ENCODE measurements around the gene ZFAND6.
"Not testable (repeated sequence)": the region's sequence is repeated elsewhere in the genome, so short reads cannot be mapped to it uniquely, and the experiment has no call there.

ZFAND6 gene

DNA sequence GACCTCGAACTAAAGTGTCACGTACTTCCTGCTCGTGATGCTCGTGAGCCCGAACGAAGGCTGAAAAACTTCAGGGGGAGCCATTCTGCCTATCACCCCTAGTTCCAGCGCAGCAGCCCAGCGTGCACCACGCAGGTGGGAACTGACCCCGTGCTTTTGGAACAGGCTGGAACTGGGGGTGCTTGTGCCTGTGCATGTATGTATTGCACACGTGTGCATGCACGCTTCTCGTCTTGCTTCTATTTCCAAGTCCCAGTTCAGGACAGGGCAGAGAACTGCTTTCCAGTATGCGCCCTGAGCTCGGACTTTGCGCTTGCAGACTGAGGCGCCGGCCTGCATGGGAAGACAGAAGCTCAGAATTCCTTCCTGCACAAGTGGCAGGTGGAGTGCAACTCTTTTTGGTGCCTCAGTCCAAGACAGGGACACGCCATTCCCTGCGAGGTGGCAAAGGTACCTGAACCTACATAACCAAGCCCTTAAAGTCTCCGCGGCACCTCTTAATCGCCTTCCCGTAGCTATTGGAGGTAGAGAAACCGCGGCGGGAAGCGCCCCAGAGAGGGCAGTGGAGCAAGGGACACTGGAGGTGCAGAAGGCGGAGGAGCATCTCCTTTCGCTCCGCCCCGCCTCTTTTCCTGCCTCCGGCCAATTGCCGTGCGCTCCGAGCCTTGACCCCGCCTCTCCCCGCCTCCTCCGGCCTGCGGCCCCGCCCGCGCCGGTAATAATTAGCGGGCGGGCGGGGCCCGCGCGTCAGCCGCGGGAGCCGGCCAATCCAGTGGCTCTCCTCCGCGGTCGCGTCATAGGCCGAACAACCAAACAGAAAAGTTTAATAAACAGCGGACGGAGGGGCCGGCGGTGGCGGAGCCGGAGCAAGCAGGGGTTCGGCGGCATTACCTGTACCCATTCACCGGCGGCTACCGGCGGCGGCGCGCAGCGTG, at the start of gene ZFAND6:
TSS of gene ZFAND6 (plus strand) at position 826 of the 935 bp plus-strand sequence. CDS start 60,669 bp downstream, outside the sequence.
- peak; percentile 81 to 92 for DNase-seq (ENCODE audit: low read depth in 2 of 2)

DNA sequence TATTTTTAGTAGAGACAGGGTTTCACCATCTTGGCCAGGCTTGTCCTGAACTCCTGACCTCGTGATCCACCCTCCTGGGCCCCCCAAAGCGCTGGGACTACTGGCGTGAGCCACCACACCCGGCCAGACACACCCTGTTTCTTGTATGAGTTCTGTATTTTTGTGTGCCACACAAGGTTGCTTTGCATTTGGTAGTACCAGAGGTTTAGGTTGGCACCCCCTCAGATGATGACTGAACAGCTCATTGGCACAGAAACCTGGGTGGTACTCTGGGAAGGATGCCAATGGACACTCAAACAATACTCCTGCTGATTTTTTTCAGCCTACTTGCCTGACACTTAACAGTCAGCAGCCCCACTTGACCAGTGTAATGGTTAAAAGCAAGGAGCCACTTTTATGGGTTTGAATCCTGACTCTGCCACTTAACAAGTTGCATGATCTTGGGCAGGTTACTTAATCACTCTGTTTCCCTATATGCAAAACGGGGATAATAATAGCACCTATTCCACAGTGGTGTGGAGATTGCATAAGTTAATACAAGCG, 49.3 kb upstream of the ZFAND6 start:
- DNase-seq (ENCODE audit: low read depth in 2 of 2), result no peak

DNA sequence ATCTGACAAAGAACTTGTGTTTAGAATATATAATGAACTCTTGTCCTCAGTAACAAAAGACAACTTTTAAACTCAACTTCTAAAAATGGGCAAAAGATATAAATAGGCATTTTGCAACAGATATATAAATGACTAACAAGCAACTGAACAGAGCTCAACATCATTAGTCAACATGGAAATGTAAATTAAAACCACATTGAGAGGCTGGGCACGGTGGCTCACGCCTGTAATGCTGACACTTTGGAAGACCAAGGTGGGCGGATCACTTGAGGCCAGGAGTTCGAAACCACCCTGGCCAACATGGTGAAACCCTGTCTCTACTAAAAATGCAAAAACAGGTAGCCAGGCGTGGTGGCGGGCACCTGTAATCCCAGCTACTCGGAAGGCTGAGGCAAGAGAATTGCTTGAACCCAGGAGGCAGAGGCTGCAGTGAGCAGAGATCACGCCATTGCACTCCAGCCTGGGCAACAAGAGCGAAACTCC, 48.4 kb upstream of the ZFAND6 start:
- DNase-seq (ENCODE audit: low read depth in 2 of 2), result not testable (repeated sequence)

DNA sequence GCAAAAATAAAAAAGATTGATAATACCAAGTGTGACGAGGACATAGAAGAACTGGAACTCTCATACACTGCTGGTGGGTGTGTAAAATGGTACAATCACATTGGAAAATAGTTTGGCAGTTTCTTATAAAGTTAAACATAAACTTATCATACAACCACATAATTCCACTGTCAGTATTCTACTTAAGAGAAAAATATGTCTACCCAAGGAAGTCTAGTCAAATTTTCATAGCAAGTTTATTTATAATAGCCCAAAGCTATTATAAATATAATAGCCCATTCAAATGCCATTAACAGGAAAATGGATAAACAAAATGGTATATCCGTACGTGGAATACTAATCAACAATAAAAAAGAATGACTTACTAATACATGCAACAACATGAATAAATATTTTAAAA, 47.9 kb upstream of the ZFAND6 start:
- DNase-seq (ENCODE audit: low read depth in 2 of 2), result no peak

DNA sequence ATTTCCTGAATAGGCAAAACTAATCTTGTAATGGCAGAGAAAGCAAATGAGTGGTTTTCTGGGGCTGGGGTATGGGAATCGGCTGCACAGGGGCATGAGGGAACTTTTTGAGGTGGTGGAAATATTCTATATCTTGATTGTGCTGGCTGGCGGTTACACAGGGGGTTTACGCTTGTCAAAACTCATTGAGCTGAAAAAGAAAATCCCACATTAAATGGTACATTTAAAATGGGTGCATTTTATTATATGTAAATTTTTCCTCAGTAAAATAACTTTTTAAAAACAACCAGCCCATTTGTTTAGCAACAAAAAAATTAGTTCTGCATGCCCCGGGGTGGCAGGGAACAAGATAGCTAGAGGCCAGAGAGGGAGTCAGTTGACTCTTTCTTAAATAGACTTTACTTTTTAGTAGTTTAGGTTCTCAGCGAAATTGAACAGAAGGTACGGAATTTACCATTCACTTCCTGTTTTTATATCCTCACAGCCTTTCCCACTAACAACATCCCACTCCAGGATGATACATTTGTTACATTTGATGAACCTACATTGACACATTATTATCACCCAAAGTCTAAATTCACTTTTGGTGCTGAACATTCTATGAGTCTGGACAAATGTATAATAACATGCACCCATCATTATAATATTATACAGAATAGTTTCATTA, 47.3 kb upstream of the ZFAND6 start:
- DNase-seq (ENCODE audit: low read depth in 2 of 2), result no peak

DNA sequence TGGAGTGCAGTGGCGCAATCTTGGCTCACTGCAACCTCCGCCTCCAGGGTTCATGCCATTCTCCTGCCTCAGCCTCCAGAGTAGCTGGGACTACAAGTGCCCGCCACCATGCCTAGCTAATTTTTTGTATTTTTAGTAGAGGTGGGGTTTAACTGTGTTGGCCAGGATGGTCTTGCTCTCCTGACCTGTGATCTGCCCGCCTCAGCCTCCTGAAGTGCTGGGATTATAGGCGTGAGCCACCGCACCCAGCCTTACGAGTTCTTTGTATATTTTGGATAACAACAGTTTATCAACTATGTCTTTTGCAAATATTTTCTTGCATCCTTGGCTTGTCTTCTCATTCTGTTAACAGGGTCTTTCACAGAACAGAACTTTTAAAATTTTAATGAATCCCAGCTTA, 45.3 kb upstream of the ZFAND6 start:
- DNase-seq (ENCODE audit: low read depth in 2 of 2), result not testable (repeated sequence)

DNA sequence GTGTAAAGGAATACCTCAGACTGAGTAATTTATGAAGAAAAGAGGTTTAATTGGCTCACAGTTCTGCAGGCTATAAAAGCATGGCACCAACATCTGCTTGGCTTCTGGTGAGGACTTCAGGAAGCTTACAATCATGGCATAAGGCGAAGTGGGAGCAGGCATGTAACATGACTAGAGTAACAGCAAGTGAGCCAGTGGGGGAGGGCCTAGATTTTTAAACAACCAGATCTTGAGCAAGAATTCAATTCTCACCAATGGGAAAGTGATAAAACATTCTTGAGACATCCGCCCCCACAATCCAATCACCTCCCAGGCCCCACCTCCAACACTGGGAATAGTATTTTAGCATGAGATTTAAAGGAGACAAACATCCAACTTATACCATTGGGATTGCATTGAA, 44.3 kb upstream of the ZFAND6 start:
- DNase-seq (ENCODE audit: low read depth in 2 of 2), result no peak

DNA sequence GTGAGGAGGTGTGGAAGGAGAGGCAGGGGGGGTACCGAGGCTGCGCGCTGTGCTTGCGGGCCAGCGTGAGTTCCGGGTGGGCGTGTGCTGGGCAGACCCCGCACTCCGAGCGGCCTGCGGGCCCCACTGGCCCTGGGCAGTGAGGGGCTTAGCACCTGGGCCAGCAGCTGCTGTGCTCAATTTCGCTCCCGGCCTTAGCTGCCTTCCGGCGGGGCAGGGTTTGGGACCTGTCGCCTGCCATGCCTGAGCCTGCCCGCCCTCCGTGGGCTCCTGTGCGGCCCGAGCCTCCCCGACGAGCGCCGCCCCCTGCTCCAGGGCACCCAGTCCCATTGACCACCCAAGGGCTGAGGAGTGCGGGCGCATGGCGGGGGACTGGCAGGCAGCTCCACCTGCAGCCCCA, 43.0 kb upstream of the ZFAND6 start:
- DNase-seq (ENCODE audit: low read depth in 2 of 2), result not testable (repeated sequence)

DNA sequence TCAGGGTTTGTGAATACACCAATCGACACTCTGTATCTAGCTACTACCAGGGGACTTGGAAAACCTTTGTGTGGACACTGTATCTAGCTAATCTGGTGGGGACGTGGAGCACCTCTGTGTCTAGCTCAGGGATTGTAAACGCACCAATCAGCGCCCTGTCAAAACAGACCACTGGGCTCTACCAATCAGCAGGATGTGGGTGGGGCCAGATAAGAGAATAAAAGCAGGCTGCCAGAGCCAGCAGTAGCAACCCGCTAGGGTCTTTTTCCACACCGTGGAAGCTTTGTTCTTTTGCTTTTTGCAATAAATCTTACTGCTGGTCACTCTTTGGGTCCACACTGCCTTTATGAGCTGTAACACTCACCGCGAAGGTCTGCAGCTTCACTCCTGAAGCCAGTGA, 42.3 kb upstream of the ZFAND6 start:
- DNase-seq (ENCODE audit: low read depth in 2 of 2), result not testable (repeated sequence)

DNA sequence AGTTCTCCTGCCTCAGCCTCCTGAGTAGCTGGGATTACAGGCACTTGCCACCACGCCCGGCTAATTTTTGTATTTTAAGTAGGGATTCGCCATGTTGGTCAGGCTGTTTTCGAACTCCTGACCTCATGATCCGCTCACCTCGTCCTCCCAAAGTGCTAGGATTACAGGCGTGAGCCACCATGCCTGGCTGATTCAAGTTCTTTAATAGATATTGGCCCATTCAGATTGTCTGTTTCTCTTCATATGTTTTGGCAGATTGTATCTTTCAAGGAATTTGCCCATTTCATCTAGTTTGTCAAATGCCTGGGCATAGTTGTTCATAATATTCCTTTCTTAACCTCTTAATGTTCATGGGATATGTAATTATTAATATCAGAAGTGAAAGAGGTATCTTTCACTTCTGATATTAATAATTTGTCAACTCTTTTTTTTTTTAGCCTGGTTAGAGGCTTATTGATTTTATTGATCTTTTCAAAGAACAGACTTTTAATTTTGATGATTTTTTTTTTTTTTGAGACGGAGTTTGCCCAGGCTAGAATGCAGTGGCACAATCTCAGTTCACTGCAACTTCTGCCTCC, 40.2 kb upstream of the ZFAND6 start:
- DNase-seq (ENCODE audit: low read depth in 2 of 2), result no peak

DNA sequence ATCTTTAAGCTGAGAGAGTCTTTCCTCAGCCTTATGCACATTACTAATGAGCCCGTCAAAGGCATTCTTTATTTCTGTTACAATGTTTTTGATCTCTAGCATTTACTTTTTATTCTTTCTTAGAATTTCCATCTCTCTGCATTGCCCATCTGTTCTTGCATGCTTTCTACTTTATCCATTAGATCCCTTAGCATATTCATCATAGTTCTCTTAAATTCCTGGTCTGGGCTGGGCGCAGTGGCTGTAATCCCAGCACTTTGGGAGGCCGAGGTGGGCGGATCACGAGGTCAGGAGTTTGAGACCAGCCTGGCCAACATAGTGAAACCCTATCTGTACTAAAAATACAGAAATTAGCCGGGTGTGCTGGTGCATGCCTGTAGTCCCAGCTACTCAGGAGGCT, 39.3 kb upstream of the ZFAND6 start:
- DNase-seq (ENCODE audit: low read depth in 2 of 2), result not testable (repeated sequence)

DNA sequence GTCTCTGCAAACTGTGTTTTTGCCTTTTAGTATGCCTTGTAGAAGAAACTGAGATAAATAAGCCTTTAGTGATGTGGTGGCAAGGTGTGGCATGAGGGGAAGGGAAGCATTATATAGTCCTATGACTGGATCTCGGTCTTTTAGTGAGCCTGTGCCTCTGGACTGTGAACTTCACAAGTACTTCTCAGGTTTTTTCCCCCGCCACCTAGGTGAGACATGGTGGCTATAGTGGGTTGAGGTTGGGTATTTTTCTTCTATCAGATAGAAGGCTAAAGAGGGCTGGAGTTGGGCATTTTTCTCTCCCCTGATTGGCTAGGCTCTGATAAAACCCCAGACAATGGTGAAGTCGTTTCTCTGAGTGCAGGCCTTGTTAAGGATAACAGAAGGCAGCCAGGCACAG, 38.7 kb upstream of the ZFAND6 start:
- DNase-seq (ENCODE audit: low read depth in 2 of 2), result no peak

DNA sequence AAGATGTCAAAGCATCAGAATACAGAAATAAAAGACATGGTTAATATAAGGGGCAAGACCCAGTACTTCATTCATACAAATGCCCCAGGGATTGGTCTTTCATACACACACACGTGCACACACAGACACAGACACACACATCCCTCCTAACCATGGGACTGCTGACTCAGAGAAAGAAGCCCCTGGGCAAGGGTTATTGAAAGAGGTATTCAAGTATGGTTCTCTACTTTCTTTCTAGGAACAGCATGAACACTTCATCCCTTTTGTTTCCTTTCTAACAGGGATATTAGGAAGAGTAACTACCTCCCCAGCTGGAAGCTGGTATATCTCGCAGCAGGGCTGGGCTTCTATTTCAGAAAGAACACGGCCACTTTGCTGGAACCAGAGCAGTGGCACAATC, 33.2 kb upstream of the ZFAND6 start:
- DNase-seq (ENCODE audit: low read depth in 2 of 2), result no peak

DNA sequence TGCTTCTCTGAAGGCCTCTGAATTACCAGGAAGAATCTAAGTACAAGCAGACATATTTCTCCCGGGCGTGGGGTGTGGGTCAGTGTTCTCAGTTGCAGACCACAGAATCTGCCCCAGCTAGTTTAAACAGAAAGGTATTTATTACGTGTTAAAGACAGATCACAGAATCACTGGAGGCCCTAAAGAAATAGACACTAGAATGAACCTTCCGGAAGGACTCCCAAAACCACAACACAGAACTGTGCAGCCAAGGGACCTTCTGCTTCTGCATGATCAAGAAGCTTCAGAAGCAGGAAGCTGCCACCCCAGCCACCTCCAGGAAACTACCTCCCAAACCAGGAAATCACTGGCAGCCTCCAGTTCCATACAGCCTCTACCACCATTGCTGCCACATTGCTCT, 32.7 kb upstream of the ZFAND6 start:
- DNase-seq (ENCODE audit: low read depth in 2 of 2), result no peak

DNA sequence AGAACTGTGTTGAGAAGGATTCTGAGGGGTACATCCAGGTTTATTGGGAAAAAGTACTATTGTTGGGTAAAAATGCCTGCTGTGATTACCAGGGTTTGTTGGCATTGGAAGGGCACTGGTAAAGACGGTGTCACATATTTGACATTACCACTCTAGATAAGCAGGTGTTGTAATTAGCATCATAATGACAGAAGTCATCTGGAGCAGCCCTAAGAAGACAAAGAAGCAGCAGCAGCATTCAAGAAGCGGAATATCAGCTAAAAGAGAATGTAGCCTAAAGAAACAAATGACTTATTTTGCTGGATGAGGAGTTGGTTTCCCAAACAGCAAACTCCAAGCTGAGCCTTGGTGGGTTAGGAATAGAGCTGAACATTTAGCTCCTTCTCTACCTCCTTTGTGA, 30.5 kb upstream of the ZFAND6 start:
- no peak for DNase-seq (ENCODE audit: low read depth in 2 of 2)

DNA sequence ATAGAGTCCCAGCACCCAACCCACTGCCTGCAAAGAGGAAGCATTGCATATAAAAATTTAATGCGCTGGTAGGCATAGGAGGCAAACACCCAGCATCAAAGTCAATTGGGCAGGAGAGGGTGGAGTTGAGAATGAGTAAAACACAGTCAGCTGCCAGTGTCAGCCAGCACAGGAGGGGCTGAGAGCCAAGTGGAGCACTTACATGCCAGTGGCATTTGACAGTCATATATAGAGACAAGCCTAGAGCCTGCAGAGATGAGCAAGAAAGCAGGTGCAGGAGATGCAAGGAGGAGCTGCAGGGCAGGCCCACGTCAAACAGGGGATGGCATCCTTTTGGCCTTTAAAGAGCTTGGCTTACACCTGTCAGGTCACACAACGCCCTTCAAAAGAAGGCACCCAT, 27.6 kb upstream of the ZFAND6 start:
- no peak for DNase-seq (ENCODE audit: low read depth in 2 of 2)

DNA sequence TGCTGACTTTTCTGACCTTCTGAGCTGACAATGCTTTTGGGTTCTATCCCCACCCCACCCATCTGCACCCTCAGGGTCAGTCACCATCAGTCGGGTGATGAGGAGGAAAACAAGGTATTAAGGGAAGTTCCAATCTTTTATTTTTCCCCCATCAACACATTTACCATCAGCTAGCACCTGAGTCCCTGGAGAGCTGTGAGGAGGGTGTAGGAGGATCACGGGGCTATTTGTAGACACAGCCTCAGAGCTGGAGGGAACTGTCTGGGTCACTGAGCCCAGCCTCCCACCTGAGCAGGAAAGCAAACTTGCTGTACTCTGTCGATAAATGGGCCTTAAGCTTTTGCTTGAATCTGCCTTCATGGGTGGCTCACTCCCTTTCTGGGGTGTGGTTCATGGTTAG, 24.8 kb upstream of the ZFAND6 start:
- DNase-seq (ENCODE audit: low read depth in 2 of 2), result no peak

DNA sequence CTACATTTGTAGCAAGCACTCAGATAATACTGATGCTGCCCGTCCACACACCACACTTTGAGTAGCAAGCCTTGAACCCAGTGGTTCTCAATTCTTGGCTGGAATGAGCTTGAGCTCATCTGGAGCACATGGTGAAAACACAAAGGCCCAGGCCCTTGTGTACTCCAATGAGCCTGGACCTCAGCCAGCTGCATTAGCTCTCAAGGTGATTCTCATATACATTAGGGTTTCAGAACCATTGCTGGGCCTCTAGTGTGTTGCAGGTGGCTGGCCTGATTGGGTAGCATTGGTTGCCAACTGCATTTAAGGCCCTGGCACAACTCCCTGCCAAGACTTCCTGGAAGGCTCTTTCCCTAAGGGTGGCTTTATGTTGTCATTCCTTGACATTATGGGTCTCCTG, 23.4 kb upstream of the ZFAND6 start:
- DNase-seq (ENCODE audit: low read depth in 2 of 2), result no peak

DNA sequence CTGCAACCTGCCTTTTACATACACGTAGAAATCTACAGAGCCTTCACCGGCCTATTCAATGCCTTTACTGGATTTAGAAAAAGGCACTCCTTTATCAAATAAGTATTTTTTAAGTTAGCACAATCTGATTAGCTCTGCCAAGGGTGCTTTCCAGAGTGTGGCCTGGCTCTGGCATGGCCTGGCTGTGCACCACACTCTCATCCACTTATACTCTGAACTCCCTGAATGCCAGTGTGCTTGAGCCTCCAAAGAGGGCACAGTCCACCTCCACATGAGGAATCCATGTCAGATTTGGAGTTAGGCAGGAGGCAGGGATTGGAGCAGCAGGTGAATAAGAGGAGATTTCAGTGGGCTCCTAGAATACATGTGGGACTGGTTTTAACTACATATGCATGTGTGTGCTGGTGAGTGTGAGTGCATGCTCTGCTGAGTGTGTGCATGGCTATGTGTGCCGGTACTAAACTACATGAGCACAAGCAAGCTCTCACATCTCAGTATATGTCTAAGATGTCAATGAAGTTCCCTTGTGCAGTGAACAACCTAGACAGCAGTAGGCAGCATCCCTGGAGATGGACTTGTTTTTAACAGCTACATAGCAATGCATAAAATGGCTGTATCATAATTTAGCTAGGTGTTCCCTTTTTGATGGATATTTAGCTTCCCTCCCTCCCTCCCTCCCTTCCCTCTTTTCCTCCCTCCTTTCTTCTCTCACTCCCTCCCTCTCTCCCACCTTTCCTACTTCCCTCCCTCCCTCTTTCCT, 17.8 kb upstream of the ZFAND6 start:
- DNase-seq (ENCODE audit: low read depth in 2 of 2), result no peak

DNA sequence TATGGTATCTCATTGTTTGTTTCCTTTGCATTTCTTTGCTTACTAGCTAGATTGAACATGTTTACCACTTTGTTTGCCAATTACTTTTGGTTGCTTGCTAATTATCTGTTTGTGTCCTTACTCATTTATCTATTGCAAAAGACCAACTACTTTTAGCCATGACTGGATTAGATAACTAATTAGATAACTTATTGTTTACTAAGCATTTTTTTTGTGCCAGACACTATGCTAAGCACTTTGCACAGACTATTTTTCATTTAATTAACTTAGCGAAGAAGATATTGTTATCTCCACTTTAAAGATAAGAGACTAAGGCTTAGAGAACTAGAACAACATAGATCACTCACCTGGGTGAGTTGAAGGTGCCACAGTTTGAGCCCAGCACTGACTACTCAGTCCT, 16.9 kb upstream of the ZFAND6 start:
- no peak for DNase-seq (ENCODE audit: low read depth in 2 of 2)

DNA sequence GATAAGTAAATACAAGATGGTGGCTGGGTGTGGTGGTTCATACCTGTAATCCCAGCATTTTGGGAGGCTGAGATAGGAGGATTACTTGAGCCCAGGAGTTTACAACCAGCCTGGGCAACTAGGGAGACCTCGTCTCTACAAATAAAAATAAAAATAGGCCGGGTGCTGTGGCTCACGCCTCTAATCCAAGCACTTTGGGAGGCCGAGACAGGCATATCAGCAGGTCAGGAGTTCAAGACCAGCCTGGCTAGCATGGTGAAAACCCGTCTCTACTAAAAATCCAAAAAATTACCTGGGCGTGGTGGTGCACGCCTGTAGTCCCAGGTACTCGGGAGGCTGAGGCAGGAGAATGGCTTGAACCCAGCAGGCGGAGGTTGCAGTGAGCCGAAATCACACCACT, 14.3 kb upstream of the ZFAND6 start:
- not testable (repeated sequence) for DNase-seq (ENCODE audit: low read depth in 2 of 2)

DNA sequence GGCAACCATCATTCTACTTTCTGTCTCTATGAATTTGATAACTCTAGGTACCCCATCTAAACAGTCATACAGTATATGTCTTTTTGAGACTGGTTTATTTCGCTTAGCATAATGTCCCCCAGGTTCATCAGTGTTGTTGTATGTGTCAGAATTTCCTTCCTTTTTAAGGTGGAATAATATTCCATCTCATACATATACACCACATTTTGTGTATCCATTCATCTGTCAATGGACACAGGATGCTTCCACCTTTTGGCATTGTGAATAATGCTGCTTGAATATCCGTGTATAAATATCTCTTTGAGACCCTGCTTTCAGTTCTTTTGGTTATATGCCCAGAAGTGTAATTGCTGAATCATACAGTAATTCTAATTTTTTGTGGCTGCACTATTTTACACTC, 10.4 kb upstream of the ZFAND6 start:
- no peak for DNase-seq (ENCODE audit: low read depth in 2 of 2)

All from stimulated activated CD8-positive, alpha-beta memory T cell treated with anti-CD3 and anti-CD28 coated beads, Interleukin-15, amount 100 ng/mL, for 4 hours (primary cell).